HG02870 (cell line): Measurements from ENCODE around the gene STK40.

Experiments used
- ATAC-seq: cut with Tn5 transposase; IDR thresholded peaks from one replicate; pipeline ENCODE4 v1.9.1; 2021; ENCODE audit warnings: mild to moderate bottlenecking, moderate library complexity; ENCODE audit not compliant: unreplicated experiment

Gene STK40

DNA sequence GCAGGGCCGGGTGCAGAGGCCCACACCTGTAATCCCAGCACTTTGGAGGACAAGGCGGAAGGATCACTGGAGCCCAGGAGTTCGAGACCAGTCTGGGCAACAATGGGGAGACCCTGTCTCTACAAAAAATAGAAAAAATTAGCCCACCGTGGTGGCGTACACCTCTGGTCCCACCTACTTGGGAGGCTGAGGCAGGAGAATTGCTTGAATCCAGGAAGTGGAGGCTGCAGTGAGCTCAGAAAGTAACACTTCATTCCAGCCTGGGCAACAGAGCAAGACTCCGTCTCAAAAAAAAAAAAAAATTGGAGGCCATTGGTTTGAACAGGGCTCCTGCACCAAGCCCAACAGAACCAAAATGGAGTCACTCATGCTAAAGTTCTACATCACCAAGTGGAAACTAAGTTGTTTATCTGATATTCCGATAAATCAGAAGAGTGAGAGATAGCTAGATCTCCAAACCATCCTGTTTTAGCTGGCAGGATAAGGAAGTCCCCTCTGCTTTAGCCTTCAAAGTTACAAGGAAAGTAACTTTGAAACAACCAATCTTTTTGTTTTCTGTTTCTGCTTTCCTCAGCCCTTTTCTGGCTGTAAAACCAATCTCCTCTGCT is 12.8 kb upstream of the STK40 start:
- no peak for ATAC-seq

DNA sequence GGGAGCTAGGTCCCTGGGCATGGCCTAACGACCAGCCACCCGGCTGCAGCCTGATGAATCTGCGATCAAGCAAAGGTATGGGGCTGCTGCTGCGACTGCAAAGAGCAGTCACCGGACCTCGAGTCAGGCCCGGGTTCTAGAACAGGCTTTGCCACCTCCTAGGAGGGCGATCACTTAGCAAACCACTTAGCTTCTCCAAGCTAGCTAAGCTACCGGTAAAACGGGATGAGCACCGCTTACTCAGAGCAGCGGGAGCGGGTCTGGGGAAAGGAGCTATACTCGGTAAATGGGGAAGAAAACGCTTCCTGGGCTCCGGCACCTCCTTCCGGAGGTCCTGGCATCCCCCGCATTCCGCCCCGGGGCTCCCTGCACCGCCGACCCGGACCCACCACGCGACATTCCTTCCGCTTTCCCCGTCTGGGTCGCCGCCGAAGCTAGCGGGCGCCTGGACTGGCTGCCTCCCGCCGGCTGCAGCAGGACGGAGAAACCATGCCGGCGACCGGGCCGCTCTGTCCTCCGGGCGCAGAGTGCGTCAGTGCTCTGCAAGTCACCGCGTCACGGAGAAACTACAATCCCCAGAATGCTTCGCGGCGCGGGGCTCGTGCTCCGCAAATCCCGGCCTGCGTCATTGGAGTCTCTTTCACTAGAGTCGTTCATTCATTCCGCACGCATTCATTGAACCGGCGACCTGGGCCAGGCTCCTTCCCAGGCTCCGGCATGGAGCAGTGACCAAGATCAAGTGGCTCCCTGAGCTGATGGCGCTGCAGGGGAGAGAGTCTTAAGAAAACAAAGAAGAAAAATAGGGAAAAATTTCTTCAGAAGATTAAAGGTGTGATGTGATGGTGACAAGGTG is 11.9 kb upstream of the STK40 start, which contains the start of gene LSM10:
LSM10 (minus strand) TSS at position 531 of the 853 bp plus-strand sequence. CDS start 3,779 bp downstream, outside the sequence.
- peak; percentile 84 for ATAC-seq

DNA sequence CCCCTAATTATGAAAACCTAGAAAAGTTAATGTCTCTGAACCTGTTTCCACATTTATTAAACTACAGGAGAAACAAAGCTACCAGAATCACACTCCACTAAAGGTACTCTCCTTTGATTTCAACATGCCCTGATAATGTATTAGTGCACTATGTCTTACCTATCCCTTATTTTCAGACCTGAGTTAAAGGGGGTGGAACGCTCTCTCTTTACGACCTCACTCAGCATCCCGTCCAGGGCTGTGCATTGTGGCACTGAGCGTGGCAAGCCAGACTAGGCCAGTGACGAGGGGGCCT is 11.3 kb upstream of the STK40 start:
- peak; percentile 27 for ATAC-seq

DNA sequence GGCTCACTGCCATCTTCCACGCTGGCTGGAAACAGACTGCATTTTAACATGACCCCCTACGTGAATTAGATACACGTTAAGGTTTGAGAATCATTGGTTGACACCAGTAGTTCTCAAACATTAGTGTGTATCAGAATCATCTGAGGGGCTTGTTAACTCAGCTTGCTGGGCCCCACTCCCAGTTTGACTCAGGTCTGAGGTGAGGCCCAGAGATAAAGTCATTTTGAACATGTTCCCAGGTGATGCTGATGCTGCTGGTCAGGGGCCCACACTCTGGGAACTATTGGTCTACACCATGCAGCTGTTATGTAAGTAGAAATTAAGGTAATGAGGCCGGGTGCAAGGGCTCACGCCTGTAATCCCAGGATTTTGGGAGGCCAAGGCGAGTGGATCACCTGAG is 10.6 kb upstream of the STK40 start:
- ATAC-seq = no peak

DNA sequence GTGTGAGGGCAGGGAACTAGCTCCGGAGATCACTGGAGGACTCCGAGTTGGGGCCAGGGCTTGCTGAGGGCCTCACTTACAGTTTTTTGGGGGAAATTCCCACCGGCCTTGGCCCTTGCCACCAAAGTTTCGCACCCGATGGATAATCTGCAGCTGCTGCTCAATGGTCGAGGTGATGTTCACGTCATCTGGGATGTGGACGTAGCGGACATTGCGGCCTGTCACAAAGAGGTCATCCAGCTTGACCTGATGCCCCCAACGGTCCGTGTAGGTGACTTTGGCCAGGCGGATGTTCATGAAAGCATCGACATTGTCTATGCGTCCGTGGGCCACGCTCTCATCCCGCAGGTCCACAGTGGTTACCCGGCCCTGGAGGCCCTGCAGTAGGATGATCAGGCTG is 8.0 kb upstream of the STK40 start:
- ATAC-seq = no peak

DNA sequence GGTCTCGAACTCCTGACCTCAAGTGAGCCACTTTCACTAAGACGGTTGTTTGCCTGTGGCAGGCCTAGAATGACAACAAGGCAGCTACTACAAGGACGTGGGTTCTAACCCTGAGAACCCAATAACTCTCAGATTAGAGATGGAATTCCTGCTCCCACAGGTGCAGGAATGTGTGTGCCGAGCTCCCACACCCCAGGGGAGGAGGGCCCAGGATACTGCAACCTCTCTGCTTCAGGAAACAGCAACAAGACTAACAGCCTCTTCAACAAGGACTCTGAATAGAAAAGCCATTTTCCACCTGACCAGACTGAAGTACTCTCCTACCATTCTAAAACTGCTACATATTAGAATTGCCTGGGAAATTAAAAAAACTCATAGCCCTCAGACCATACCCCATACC is 7.1 kb upstream of the STK40 start:
- no peak for ATAC-seq

DNA sequence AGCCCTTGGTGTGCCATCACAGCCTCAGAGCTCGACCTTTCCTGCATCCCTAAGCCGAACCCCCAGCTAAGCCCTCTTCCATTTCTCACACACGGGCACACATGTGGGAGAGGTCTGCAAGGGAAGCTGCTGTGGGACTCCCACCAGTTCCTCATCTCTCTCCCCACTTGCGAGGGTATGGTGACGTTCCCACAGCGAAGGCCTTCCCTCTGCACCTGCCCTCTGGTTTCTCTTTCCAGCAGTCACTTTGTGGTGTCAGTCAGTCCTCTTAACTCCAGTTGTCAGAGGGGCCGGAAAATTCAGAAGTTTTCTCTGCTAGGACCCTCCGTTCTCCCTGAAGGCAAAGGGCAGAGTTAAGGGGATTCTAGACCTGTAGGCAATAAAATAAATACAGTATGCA is 5.5 kb upstream of the STK40 start:
- no peak for ATAC-seq

DNA sequence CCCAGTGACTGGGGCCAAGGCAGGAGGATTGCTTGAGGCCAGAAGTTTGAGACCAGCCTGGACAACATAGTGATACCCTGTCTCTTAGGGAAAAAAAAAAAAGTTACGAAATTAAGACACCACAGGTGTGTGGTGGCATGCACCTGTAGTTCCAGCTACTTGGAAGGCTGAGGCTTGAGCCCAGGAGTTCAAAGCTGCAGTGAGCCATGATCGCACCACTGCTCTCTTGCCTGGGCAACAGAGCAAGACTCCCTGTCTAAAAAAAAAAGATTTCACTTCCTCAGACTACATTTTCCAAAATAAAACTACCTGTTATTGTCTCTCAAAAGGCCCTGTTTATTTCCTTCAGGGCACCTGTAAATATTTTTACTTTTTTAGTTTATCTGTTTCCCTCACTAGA is 4.7 kb upstream of the STK40 start:
- no peak for ATAC-seq

DNA sequence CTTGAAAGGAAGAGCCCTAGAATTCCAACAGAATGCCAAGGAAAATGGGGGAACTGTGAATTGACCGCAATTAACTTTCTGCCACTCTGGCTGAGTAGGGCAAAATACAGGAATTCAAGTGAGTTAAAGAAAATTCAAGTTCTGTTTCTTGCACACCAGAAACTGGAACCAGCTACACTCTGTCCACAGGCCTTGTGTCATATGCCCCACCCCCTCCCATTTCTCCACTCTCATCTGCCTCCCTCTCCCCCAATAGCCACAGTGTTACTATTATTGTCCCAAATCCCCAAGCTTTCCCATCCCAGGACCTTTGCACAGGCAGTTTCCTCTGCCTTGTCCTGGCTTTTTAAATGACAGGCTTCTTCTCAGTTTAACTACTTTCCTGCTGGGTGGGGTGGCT is 4.3 kb upstream of the STK40 start:
- no peak for ATAC-seq

DNA sequence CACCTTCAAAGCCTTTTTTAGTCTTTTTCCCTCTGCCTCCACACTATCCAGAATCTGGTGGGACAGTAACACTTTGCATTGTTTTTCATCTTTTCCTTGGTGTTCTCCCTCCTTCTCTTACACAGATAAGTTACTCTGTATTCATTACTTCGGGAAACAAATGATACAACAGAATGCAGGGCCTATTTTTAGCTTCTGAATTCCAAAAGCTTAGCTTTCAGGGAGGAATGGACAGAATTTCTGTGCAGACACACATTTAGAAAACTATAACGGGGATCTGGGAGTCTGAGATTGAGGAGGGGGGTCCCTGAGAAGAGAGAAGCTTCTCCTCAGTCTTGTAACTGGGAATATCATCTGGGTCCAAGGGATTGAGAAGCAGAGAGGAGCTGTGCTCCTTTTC is 3.5 kb upstream of the STK40 start:
- ATAC-seq = no peak

DNA sequence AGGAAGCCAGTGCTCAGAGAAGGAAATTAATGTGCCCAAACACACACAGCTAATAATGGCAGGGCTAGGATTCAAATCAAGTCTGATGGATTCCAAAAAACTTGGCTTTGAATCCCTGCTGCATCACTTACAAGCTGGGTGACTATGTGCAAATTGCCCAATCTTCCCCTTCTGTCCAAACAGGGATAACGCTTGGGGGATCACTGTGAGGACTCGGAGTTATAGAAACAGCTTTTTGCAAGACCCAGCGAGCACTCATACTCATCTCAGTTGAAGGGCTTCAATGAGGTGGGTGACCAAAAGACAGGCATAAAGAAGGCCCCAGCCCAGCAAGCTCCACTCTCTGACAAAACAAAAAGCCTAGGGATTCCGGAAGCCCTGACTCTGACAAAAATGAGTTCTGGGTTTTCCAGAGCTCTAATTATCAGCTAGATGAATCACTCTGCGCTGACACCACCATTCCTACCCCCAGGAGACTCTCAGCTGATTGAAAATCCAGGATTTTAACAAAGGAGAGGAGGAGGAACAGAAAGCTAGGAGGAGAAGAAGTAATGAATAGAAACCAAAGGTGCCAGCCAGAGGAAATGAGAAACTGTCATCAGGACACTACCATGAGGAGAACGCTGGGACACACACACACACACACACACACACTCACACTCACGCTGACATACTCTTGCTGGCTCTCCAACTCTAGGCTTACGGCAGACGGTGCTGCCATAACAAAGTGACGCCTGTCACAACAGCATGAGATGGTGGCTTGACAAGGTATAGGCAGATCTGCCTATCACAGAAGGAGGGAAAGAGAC is 1.6 kb upstream of the STK40 start:
- no peak for ATAC-seq

DNA sequence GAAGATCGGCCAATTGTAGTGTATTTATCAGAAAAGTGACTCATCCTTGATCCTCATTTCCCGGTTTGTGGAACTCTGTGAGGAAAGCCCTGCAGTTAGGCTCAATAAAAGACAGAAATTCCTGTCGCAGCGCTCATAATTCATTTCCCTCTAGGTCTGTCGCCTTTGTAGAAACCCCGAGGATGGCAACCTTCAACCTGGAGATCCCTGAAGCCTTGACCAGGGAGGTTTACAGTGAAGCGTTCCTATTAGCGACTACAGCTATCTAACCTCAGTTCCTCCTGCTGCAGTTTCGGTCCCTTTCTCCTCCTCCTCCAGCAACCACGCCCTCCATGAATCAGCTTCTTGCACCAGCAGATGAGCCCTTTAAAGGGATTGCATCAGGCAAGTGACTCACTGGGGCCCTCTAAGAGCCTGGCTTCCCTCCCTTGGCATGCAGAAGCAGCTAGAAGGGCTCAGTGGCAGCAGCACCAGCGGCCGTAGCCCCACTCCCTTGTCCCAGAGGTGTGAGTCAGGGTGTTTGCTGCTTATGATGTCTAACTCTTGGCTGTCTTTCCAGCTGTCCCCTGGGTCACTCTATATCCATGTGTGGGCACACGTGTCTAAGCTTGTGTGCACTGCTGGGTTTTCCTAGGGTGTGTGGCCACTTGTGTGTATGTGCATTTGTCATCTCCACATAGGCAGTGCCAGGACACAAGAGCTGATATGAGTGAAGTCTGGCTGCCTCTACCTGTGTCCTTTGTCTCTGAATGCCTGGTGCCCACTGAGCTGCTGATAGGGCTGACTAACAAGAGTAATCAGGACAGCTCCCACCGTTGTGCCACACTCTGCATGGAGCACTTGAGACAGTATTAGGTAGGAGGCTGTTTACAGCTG is 779 bp upstream of the STK40 start:
- peak; percentile 40 for ATAC-seq

DNA sequence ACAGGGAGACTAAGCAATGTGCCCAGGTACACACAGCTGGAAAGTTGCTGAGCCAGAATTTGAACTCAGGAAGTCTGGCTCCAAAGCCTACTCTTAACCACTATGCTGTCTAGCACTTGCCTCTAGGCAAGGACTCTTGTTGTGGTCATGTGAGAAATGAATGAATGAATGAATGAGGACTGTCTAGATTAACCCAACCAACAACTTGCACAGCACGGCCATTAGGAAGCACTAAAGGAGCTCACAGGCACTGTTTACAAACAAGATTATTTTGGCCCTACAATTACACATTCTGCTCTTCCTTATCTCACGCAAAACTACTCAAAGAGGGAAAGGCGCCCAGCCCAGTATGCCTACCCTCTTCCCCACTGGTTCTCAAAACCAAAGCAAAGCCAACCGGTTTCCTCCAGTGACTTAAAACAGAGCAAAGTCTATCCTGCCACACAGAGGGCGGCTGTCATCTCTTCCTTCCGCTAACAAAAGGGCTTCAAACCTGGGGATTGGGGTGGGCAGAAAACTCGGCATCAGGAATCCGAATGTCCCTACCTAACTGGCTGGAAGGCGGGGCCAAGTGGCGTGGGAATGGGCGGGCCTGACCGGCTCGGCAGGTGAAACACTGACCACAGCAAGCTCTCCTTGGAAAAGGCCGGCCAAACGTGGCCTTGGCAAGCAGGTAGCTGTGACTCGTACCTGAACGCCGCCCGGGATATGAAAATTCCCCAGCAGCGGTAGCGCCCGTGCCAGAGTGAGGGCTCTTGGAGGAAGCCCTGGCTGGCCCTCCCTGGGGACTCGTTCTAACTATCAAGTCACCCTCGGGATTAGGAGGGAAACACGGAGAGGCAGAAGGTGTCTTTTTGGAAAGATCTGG is 948 bp downstream of the STK40 start:
- ATAC-seq = no peak

DNA sequence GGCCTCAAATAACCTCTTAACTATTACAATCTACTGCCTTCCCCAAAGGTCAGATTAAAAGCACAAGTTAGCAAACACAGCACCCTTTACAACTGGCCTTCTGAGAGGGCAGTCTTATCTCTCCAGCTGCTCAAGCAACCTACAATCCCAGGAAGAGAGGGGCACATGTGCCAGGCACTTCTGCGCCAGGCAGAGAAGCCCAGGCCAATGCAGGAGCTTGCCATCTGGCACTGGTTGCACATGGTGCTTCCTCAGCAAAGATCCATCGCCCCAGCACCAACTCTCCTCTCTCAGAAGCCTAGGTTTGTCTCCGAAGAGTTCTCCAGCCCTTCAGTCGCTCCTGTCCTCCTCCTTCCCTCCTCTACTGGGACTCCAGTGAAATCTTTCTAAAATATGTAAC is 2.5 kb downstream of the STK40 start:
- ATAC-seq = no peak

DNA sequence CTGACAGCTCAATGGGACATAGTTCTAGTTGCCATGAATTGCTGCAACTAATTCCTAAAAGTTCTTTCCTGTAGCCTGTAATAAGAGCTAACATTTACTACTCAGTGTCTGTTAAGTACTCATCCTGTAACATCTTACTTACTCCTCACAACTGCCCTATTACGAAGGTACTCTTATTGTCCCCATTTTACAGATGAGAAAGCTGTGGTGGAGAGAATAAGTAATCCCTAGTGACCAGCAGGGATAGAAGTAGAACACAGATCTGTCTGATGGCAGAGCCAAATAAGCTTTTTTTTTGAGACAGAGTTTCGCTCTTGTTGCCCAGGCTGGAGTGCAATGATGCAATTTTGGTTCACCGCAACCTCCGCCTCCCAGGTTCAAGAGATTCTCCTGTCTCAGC is 3.1 kb downstream of the STK40 start:
- ATAC-seq = no peak

DNA sequence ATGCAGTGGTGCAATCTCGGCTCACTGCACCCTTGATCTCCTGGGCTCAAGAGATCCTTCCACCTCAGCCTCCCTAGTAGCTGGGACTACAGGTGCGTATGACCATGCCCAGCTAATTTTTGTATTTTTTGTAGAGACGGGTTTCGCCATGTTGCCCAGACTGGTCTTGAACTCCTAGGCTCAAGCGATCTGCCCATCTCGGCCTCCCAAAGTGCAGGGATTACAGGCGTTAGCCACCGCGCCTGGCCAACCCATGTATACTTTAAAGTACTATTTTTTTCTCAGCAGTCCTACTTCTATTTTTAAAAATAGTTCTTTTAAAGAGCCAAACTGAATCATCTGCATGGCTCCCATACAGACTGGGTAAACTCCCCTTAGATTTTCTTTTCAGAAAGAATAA is 3.5 kb downstream of the STK40 start:
- ATAC-seq = no peak

DNA sequence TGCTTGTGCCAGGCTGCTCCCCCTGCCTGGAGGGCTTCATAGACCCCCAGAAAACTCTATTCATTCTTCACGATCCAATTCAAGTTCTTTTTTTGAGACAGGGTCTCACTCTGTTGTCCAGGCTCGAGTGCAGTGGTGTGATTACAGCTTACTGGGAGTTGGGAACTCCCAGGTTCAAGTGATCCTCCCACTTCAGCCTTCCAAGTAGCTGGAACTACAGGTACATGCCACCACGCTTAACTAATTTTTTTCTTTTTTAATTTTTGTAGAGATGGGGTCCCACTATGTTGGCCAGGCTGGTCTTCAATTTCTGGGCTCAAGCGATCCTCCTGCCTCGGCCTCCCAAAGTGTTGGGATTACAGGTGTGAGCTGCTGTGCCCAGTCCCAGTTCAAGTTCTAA is 4.3 kb downstream of the STK40 start:
- no peak for ATAC-seq

DNA sequence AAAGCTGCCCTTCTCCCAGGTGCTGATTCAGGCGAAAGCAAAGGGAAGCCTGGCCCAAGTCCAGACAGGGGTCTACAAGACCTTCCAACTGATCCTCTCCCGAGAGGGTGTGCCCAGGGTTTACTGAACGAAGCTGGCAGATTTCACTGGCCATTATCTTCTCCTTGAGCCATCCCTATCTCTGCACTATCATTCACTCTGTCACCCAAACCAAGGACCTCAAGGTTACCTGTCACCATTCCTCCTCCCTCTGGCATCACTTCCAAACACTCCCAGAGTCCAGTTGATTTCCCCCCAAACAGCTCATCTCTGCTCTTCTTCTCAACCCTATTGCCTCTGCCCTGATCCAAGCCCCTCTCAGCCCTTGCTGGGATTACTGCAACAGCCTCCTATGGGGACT is 4.9 kb downstream of the STK40 start:
- ATAC-seq = no peak

DNA sequence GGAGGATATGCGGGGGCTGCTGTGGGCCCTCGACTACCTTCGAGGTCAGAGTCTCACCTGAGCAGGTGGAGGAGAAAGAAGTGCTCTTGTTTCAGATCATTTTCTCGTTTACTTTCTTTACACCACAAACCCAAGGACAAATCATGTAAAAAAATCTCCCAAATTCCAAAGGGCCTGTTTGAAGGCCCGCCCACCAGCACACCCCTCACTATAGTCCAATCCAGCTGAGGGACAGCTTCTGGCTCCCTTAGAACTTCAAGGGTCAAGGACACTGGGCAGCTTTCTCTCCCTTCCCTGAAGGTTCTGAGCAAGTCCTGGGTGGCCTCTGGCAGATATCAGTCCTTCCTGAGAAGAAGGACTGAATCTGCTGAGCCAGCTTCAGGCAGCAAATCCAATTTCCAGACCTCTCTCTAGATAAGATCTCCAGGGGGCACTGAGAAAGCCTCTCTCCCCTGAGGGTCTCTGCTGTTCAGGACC is 5.5 kb downstream of the STK40 start:
- no peak for ATAC-seq
